Endothelial cell of umbilical vein (primary cell): Measurements from ENCODE around the gene GSG1L.

Experiments used
- CTCF ChIP-seq, 2 donors: IDR thresholded peaks; 1 replicate in 1 of 2; 2 replicates in 1 of 2; pipeline ENCODE4 v1.5.1; 2011; ENCODE audit warnings: low read length in 2 of 2, mild to moderate bottlenecking in 2 of 2, moderate library complexity in 2 of 2, control low read depth in 1 of 2, inconsistent platforms in 1 of 2, low read depth in 1 of 2; ENCODE audit not compliant: insufficient read depth in 1 of 2; ENCODE audit errors: extremely low read depth in 1 of 2
- EZH2 ChIP-seq: IDR thresholded peaks from 2 replicates; pipeline ENCODE4 v1.6.1; 2012; ENCODE audit warnings: borderline replicate concordance, low read depth, mild to moderate bottlenecking, moderate library complexity, low read length, inconsistent platforms; ENCODE audit not compliant: severe bottlenecking
- JUN ChIP-seq: IDR thresholded peaks from 2 replicates; pipeline ENCODE4 v1.6.1; 2011; ENCODE audit warnings: borderline replicate concordance, low read depth; ENCODE audit not compliant: insufficient read length, insufficient read depth
- MAX ChIP-seq: IDR thresholded peaks from 2 replicates; pipeline ENCODE4 v1.6.1; 2011; ENCODE audit not compliant: insufficient read depth, insufficient read length
- MYC ChIP-seq: IDR thresholded peaks from one replicate; pipeline ENCODE4 v1.6.1; 2011; ENCODE audit warnings: mild to moderate bottlenecking, low read depth, low read length
- POLR2A ChIP-seq: IDR thresholded peaks from 2 replicates; pipeline ENCODE4 v1.6.1; 2012; ENCODE audit warnings: low read depth, mild to moderate bottlenecking, control low read depth, low read length
- POLR2AphosphoS5 ChIP-seq: IDR thresholded peaks from 2 replicates; pipeline ENCODE4 v1.6.1; 2012; ENCODE audit warnings: low read depth, mild to moderate bottlenecking, control low read depth, low read length, moderate library complexity; ENCODE audit not compliant: insufficient read depth

GRCh38 chr16:27756206-27756970 lies 307.1 kb downstream of the GSG1L start:
- no peak for TF ChIP-seq EZH2
- no peak for TF ChIP-seq JUN
- no peak for TF ChIP-seq POLR2AphosphoS5
- TF ChIP-seq CTCF (IDR thresholded peaks at IDR 0.05; ENCODE audit: extremely low read depth in 1 of 2, insufficient read depth in 1 of 2, low read depth in 1 of 2, low read length in 2 of 2): no peak
- no peak for TF ChIP-seq POLR2A
- no peak for TF ChIP-seq MYC
- no peak for TF ChIP-seq MAX
